ENCODE data around the gene WSCD2.

Gene WSCD2

GRCh38 chr12:108173892-108174291 lies 44.8 kb downstream of the WSCD2 start:
- no peaks in the 10 kb centered on the region for H3K4me1 ChIP-seq (ENCODE audit: insufficient read depth, low read length, poor library complexity, severe bottlenecking)
- H3K9me2 ChIP-seq (replicated peaks; ENCODE audit: low read depth, low read length), result no peaks in the 10 kb centered on the region
- H3K79me2 ChIP-seq (ENCODE audit: insufficient read depth, low read length), result no peaks in the 10 kb centered on the region
- no peak for TF ChIP-seq EZH2phosphoT487 (IDR thresholded peaks at IDR 0.05; ENCODE audit: borderline replicate concordance)
- TF ChIP-seq, protein P1, sequence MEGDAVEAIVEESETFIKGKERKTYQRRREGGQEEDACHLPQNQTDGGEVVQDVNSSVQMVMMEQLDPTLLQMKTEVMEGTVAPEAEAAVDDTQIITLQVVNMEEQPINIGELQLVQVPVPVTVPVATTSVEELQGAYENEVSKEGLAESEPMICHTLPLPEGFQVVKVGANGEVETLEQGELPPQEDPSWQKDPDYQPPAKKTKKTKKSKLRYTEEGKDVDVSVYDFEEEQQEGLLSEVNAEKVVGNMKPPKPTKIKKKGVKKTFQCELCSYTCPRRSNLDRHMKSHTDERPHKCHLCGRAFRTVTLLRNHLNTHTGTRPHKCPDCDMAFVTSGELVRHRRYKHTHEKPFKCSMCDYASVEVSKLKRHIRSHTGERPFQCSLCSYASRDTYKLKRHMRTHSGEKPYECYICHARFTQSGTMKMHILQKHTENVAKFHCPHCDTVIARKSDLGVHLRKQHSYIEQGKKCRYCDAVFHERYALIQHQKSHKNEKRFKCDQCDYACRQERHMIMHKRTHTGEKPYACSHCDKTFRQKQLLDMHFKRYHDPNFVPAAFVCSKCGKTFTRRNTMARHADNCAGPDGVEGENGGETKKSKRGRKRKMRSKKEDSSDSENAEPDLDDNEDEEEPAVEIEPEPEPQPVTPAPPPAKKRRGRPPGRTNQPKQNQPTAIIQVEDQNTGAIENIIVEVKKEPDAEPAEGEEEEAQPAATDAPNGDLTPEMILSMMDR (conservative IDR thresholded peaks at IDR 0.05; ENCODE audit: low read length), result no peak
- H3K9me3 ChIP-seq (ENCODE audit: insufficient read depth, low read depth, low read length), result no peaks in the 10 kb centered on the region
- no peaks in the 10 kb centered on the region for H3K27me3 ChIP-seq (ENCODE audit: insufficient read depth, low read length, poor library complexity, severe bottlenecking)
- H2AFZ ChIP-seq (ENCODE audit: low read length), result no peak overlapping the region
- no peaks in the 10 kb centered on the region for H4K20me1 ChIP-seq (ENCODE audit: insufficient read depth, low read length, poor library complexity, severe bottlenecking)
- no peak overlapping the region for H3K9ac ChIP-seq (ENCODE audit: low read depth, low read length, poor library complexity, severe bottlenecking)
- H3K4me2 ChIP-seq (ENCODE audit: low read depth, low read length, poor library complexity, severe bottlenecking), result no peak overlapping the region
- no peaks in the 10 kb centered on the region for H3K36me3 ChIP-seq (ENCODE audit: insufficient read depth, low read length)
- no peak overlapping the region for H3K4me3 ChIP-seq (ENCODE audit: low read length, poor library complexity, severe bottlenecking)
- H3F3A ChIP-seq (ENCODE audit: low read depth), result no peaks in the 10 kb centered on the region

- Histone ChIP-seq H3K79me2 (ENCODE audit: insufficient read depth, low read length) (no peaks in the 10 kb centered on the region), H3K9ac (ENCODE audit: low read depth, low read length, poor library complexity, severe bottlenecking) (no peak overlapping the region), H2AFZ (ENCODE audit: low read length) (no peak overlapping the region), H4K20me1 (ENCODE audit: insufficient read depth, low read length, poor library complexity, severe bottlenecking) (no peaks in the 10 kb centered on the region), H3K4me2 (ENCODE audit: low read depth, low read length, poor library complexity, severe bottlenecking) (no peak overlapping the region), H3K4me1 (ENCODE audit: insufficient read depth, low read length, poor library complexity, severe bottlenecking) (no peaks in the 10 kb centered on the region), H3F3A (ENCODE audit: low read depth) (no peaks in the 10 kb centered on the region), H3K27me3 (ENCODE audit: insufficient read depth, low read length, poor library complexity, severe bottlenecking) (no peaks in the 10 kb centered on the region), H3K36me3 (ENCODE audit: insufficient read depth, low read length) (no peaks in the 10 kb centered on the region), H3K9me3 (ENCODE audit: insufficient read depth, low read depth, low read length) (no peaks in the 10 kb centered on the region), H3K4me3 (ENCODE audit: low read length, poor library complexity, severe bottlenecking) (no peak overlapping the region), H3K9me2 (replicated peaks; ENCODE audit: low read depth, low read length) (no peaks in the 10 kb centered on the region)
- TF ChIP-seq, protein P1 (conservative IDR thresholded peaks at IDR 0.05; ENCODE audit: low read length), result no peak
- TF ChIP-seq EZH2phosphoT487 (IDR thresholded peaks at IDR 0.05; ENCODE audit: borderline replicate concordance), result no peak
Measured at GRCh38 chr12:108174641-108175040, 45.6 kb downstream of the WSCD2 start.

GRCh38 chr12:108175310-108175709 lies 46.2 kb downstream of the WSCD2 start:
- H3K4me1 ChIP-seq (ENCODE audit: insufficient read depth, low read length, poor library complexity, severe bottlenecking), result no peaks in the 10 kb centered on the region
- TF ChIP-seq, protein P1 (conservative IDR thresholded peaks at IDR 0.05; ENCODE audit: low read length), result no peak
- TF ChIP-seq EZH2phosphoT487 (IDR thresholded peaks at IDR 0.05; ENCODE audit: borderline replicate concordance), result no peak
- no peak overlapping the region for H2AFZ ChIP-seq (ENCODE audit: low read length)

More at GRCh38 chr12:108175310-108175709, 46.2 kb downstream of the WSCD2 start:
- H3K4me3 ChIP-seq (ENCODE audit: low read length, poor library complexity, severe bottlenecking), result no peak overlapping the region
- no peaks in the 10 kb centered on the region for H3K9me2 ChIP-seq (replicated peaks; ENCODE audit: low read depth, low read length)
- H3K9me3 ChIP-seq (ENCODE audit: insufficient read depth, low read depth, low read length), result no peaks in the 10 kb centered on the region
- H3K36me3 ChIP-seq (ENCODE audit: insufficient read depth, low read length), result no peaks in the 10 kb centered on the region
- H4K20me1 ChIP-seq (ENCODE audit: insufficient read depth, low read length, poor library complexity, severe bottlenecking), result no peaks in the 10 kb centered on the region
- no peak overlapping the region for H3K9ac ChIP-seq (ENCODE audit: low read depth, low read length, poor library complexity, severe bottlenecking)
- H3F3A ChIP-seq (ENCODE audit: low read depth), result no peaks in the 10 kb centered on the region
- no peaks in the 10 kb centered on the region for H3K27me3 ChIP-seq (ENCODE audit: insufficient read depth, low read length, poor library complexity, severe bottlenecking)
- H3K4me2 ChIP-seq (ENCODE audit: low read depth, low read length, poor library complexity, severe bottlenecking), result no peak overlapping the region
- no peaks in the 10 kb centered on the region for H3K79me2 ChIP-seq (ENCODE audit: insufficient read depth, low read length)

Data from Loucy (cell line).